DMS79 treated with DMSO at 0.1 percent for 48 hours (cell line): ENCODE data around the gene DAB1.

Experiments used
- DNase-seq: peaks from one replicate; lab custom pipeline; 2025; lab: John Stamatoyannopoulos, UW

DAB1 gene

GRCh38 chr1:57163325-57163724 is 260.5 kb downstream of the DAB1 start:
- no peak for DNase-seq

- DNase-seq: no peak
Measured at GRCh38 chr1:57162607-57163261, 261.1 kb downstream of the DAB1 start.

- DNase-seq: no peak
Measured at GRCh38 chr1:57160594-57160993, 263.3 kb downstream of the DAB1 start.

- no peak for DNase-seq
Measured at GRCh38 chr1:57158604-57158998, 265.3 kb downstream of the DAB1 start.

GRCh38 chr1:57157818-57158603 is 265.8 kb downstream of the DAB1 start:
- no peak for DNase-seq

GRCh38 chr1:57156907-57157306 is 267.0 kb downstream of the DAB1 start:
- no peak for DNase-seq

- DNase-seq: no peak
Measured at GRCh38 chr1:57146100-57146499, 277.8 kb downstream of the DAB1 start.

GRCh38 chr1:57142999-57143398 is 280.9 kb downstream of the DAB1 start:
- no peak for DNase-seq

GRCh38 chr1:57142169-57142568 is 281.7 kb downstream of the DAB1 start:
- DNase-seq: no peak

- DNase-seq: no peak
Measured at GRCh38 chr1:57138432-57139078, 285.3 kb downstream of the DAB1 start.

GRCh38 chr1:57137980-57138379 is 285.9 kb downstream of the DAB1 start:
- DNase-seq: no peak

GRCh38 chr1:57134803-57135202 is 289.1 kb downstream of the DAB1 start:
- DNase-seq: no peak

- no peak for DNase-seq
Measured at GRCh38 chr1:57133686-57134085, 290.2 kb downstream of the DAB1 start.

- DNase-seq: no peak
Measured at GRCh38 chr1:57132993-57133622, 290.8 kb downstream of the DAB1 start.

- no peak for DNase-seq
Measured at GRCh38 chr1:57131701-57132394, 292.0 kb downstream of the DAB1 start.

- no peak for DNase-seq
Measured at GRCh38 chr1:57131257-57131656, 292.6 kb downstream of the DAB1 start.

GRCh38 chr1:57129865-57130264 is 294.0 kb downstream of the DAB1 start:
- DNase-seq: no peak

GRCh38 chr1:57127976-57128375 is 295.9 kb downstream of the DAB1 start:
- no peak for DNase-seq

- DNase-seq: no peak
Measured at GRCh38 chr1:57124768-57125446, 299.0 kb downstream of the DAB1 start.

- DNase-seq: no peak
Measured at GRCh38 chr1:57124170-57124569, 299.7 kb downstream of the DAB1 start.

- DNase-seq: no peak
Measured at GRCh38 chr1:57122031-57122430, 301.8 kb downstream of the DAB1 start.
